HG03565 (cell line): Measurements from ENCODE around the gene PER1.

ENCODE experiments used
- ATAC-seq: cut with Tn5 transposase; IDR thresholded peaks from one replicate; pipeline ENCODE4 v1.9.1; 2021; ENCODE audit warnings: mild to moderate bottlenecking, moderate library complexity; ENCODE audit not compliant: unreplicated experiment

PER1 gene

DNA sequence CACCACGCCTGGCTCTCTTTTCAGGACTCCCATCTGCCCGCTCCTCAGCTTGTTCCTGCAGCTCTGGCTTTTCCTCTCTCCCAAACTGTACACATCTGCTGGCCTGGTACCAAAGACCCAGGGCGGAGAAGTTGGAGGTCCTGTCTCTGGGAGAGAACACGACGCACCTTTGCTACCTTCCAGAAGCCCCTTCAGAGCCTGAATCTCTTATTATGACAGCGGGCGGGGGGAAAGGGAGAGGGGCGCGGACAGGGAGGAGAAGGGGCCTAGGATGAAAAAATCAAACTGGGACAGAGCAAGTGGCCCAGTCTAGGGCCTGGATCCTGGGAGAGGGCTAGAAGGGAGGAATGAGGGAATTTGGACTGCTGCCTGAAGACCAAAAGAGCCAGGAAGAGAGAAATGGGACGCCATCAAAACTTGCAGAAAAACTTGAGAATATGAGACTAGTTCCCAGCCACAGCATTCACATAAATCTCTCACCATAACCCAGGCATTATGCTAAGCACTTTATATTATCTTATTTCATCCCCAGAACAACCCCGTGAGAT is 2.5 kb upstream of the PER1 start:
- no peak for ATAC-seq

DNA sequence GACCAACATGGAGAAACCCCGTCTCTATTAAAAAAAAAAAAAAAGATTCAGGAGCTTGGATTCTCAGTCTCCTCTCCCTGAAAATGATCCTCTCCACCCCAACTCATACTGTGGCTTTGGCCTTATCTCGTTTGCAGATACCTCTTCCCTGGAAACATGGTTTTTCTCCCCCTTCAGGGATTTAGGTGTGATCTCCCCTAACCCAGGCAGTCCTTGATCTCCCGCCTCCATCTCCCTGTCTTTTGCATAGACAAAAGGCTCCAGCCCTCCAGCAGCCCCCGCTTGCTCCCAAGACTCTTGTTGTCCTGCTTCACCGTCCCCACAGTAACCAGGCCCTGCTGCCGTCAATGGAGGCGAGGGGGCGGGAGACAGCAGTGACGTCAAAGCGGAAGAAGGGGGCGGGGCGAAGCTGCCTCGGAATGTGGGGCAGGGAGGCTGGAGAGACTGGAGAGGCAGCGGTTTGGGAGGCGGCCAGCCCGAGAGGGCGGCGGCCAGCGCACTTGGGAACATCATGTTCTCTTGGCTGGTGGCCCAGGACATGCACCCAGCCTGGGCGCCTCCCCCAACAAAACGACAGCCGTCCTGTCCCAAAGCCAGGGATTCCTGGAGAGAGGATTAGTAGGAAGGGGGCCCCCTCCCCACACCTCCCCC is 1.9 kb upstream of the PER1 start:
- ATAC-seq, result no peak

DNA sequence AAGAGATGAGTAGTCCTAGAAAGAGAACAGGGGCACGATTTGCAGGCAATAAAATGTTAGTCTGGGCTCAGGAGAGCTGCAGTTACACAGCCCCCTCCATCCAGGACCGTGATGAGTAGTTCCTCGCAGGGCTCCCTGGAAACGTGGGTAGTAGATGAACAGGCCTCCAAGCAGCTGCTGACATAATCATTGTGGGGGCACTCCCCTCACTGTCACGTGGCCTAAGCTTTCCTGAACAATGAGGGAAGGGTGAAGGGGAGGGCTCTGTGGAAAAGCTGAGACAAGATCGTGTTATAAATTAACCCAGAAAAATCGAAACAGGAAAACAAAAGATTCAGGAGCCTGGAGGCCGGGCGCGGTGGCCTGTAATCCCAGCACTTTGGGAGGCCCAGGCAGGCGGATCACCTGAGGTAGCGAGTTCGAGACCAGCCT is 1.3 kb upstream of the PER1 start:
- ATAC-seq, result no peak

DNA sequence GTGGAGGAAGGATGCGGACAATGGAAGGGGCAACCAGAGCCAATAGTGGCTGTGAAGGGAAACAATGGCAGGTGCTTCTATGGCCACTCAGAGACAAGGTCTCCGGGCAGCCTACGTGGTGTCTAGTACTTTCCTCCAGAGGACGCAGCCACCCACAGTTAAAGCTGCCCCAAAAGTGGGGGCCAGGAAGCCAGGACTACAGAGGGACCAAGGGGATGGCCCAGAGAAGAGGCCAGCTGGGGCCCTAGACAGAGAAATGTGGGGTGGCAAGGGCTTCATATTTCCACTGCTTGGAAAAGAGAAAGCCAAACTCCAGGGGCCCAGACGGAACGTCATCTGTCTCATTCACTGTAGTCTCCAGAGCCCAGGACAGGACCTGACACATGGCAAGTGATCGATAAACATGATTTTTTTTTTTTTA is 837 bp upstream of the PER1 start:
- no peak for ATAC-seq

DNA sequence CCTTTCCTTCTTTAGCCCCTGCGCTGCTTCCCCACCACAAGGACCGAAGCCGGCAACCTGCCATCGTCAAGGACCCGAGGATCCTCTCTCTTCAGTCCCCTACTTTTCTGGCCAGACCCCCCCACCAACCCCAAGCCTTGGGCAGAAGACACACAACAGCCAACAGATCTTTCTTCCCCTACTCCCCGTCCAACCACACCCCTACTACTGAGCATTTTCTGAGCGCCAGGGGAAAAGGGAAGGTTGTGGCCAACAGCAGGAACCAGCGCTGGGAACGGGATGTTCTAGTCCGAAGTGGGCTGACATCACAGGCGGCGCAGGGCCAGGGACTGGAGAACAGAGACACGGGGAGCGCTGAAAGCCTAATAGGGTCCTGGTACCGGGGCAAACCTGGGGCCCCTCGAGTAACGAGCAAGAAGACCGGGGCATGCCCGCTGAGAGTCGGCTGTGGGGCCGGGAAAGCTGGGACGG is 528 bp downstream of the PER1 start:
- ATAC-seq, result no peak

DNA sequence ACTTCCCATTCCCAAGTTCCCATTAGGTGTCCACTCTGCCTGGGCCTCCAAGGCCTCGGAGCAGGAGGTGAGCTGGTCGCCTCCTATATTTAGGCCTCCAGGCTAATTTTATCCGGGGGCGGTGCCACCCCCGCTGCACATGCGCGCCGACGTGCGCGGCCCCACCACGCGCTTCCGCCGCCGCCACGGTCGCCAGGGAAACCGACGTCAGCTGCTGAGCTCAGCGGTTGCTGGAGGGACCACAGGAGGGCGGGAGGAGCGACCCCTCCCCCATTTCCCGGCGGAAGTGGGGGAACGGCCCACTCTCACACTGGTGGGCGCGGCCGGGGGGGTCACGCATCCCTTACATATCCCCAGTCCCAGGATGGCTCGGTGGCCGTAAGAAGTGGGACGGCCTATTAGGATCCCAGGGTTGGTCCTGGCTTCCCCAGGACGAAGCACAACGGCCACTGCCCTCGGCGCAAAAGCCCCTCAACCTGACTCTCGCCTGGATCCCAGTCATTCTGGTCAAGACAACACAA is 1.0 kb downstream of the PER1 start:
- peak; percentile 30 for ATAC-seq

DNA sequence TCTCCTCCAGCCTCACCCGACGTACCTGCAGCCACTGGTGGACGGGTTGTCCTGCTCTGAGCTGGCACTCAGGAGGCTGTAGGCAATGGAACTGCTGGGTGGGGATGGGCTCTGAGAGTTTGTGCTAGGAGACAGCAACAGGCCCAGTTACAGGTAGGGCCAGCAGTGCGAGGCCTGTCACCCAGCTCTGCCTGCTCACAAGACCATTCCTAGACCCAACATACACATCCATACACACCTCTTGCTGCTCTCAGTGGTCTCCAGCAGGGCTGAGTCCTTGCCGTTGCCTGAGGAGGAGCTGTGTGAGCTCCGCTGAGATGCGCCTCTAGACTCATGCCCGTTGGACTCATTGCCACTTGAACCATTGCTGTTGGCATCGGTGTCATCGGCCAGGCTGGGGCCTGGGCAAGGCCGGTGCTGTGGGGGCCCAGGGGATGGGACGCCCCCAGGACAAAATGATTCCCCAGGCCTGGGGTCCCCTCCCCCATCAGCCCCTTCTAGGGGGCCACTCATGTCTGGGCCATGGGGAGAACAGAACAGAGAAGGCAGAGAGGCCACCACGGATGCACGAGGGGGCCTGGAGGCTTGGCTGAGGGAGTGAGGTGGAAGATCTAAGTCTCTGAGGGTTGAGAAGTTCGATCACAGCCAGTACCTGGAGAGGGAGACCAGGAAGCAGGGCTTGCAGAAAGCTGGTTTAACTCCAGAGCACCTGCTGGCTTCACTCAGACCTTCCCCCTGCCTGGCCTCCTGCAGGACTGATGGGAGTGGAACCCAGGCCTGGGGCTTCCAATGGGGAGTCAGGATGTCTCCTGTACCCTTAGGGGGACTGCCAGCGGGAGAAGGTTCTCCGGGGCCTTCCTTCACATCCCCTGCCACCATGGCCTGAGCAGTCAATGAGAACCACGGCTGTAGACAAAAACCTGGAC is 1.7 kb downstream of the PER1 start:
- ATAC-seq, result no peak

DNA sequence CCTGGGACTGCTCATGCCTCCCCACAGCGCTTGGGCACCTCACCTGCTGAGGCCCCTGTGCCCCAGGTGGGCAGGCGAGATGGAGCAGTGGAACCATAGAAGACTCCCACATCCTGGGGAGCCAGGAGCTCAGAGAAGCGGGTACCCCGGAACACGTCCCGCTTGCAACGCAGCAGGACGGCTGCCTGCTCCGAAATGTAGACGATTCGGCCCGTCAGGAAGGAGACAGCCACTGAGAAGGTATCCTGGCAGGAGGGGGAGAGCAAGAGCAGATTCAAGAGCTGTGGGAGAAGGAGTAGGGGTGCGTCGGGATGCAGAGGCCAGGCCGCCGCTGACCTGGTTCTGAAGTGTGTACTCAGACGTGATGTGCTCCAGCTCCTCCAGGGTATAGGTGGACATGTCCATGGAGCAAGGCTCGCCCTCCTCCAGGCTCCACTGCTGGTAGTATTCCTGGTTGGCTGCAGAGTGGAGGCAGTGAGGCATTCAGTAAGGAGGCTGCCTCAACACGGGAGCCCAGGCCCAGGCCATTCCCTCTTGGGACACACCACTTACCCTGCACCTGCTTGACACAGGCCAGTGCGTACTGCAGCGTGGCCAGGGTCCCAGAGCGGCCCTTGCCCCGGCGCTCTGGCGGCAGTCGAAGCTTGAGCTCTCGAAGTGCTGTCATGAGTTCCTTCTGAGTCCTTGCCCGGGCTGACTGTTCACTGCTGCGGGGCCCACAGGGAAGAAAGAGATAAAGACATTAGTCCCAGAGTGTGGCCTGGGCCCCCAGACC is 2.6 kb downstream of the PER1 start:
- ATAC-seq, result no peak

DNA sequence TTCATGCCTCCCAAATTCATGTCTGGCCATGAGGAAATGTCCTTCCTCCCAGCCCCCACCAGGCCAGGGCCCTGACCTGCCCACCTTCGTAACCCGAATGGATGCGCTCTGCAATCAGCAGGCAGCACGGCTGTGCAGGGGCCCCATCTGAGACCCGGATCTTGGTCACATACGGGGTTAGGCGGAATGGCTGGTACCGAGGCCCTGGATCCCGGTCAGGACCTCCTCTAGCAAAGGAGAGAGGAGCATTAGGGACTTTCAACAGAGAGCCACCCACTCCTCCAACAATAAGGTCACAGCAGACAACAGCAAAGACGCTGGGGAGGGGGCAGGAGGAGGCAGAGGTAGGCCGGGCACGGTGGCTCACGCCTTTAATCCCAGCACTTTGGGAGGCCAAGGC is 3.6 kb downstream of the PER1 start:
- ATAC-seq, result no peak

DNA sequence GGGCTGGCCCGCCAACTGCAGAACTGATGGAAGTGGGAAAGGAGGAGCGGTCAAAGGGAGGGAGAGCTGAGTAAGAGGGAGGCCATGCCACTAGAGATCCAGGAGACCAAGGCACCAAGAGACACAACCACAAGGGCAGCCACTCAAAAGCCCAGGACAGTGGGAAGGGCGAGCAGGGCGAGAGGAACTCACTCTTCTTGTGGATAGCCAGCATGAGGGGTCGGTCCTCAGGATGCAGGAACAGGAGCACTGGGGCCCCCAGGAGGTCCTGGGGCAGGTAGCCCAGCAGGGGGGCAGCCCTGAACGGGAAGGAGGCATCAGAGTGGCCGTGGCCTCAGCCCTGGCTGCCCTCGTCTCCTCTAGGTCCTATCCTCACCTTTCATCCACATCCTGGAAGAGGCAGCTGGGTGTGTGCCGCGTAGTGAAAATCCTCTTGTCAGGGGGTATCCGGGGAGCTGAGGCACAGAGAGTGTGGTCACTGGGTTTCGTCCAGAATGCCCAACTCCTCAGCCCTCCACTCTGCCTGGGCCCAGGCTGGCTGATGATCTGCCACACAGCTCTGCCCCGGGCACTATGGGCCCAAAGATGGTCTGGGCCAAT is 4.3 kb downstream of the PER1 start:
- ATAC-seq, result no peak

DNA sequence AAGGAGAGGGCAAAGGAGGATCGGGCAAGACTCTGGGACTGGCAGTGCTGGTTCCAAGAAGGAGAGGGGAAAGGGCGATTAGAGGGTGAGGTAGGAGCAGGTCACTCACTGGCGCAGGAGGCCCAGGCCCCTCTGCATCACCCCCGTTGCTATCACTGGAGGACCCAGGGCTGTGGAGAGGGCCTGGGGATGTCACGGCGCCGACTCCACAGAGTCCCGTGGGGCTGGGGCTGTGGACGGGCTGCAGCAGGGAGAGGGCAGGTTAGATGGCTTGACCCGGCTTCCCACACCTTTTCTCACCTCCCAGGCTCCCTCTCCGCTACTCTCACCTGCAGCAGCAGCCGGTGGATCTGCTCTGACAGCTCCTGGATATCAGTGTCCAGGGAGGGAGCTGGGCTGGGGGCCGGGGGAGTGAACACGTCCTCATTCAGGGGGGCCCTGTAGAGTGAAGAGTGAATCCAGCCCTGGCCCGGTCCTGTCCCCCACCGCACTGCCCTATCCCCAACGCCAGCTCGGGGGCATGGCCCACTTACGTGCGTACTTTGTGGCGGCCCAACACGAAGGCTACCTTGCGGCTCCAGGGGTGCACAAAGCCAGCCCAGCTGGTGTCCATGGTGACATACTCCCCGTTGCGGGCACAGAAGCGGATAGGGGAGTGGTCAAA is 4.9 kb downstream of the PER1 start:
- ATAC-seq, result no peak

DNA sequence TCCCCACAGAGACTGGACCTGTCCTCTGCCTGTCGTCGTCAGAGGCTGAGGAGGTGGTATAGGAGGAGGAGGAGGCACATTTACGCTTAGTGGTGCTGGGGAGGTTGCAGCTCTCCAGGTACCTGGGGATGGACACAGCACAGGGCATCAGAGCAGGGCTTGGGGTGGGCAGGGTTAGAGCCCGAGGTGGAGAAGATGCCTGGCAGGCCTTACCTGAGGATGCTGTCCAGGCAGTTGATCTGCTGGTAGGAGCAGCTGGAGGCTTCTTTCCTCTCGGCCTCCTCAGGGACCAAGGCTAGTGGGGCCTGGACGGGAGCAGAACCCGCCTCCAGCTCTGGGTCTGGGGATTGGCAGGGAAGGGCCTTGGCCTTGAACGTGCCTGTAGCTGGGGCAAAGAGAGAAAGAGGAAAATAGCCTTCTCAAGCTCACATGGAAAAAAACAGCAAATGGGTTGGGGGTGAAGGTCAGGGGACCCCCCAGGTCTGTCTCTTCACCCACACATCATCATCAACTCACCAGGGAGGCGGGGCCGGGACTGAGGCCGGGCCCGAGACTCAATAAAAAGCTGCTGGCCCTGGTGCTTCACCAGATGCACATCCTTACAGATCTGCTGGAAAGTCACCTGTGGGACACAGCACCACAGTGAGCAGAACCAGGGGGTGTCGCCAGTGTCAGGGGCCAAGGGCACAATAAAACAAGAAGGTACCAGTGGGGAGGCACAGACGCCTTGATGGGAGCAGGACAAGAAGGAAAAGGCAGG is 5.6 kb downstream of the PER1 start:
- ATAC-seq, result no peak

DNA sequence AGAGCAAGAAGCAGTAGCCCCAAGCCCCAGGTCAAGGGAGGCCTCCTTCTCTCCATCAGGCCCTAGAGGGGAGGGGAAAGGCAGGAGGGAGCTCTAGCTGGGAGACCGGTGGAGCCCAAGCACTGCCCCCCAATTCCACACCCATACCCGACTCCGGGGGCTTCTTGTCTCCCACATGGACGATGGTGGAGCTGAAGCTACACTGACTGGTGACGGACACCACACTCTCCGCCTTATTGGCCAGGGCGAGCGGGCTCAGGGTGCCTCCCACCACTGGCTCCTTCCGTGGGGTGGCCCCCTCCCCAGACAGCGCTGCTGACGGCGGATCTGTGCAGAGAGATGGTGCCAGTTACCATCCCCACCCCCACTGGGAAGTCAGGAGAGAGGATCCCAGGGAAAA is 6.4 kb downstream of the PER1 start:
- ATAC-seq, result no peak

DNA sequence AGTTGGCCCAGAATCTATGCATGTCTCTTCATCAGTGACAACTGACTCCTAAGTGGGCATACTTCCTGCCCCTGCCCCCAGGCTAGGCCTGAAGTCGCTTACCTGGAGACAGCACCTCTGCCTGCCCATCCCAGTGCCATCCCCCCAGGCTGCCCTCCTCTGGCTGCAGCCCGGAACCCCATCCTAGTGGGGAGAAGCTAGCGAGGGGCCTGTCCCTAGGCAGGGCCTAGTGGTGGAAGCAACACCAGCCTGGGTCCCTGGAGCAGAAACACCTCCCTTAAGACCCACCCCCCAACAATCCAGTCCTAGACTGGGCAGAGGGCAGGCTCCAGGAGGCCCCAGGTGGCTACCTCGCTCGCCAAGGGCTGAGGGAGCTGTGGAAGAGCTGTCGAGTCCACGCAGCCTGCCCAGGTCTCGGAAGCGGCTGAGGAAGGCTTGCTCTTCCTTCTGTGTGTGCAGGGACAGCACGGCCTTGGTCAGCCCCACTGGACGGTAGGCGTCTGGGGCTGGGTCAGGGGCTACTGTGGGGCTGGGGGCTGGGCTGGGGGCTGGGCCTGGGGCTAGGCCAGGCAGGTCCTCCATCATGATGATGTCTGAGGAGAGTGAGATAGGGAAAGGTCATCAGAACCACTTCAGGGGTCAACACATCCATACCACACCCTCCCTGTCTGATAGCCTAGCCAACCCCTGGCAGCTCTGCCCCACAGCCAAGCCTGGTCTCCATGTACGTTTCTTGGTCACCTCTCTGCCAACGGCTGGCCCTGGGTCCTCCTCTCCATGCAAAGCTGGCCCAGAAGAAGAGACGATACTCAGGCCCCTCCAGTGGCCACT is 7.6 kb downstream of the PER1 start:
- no peak for ATAC-seq

DNA sequence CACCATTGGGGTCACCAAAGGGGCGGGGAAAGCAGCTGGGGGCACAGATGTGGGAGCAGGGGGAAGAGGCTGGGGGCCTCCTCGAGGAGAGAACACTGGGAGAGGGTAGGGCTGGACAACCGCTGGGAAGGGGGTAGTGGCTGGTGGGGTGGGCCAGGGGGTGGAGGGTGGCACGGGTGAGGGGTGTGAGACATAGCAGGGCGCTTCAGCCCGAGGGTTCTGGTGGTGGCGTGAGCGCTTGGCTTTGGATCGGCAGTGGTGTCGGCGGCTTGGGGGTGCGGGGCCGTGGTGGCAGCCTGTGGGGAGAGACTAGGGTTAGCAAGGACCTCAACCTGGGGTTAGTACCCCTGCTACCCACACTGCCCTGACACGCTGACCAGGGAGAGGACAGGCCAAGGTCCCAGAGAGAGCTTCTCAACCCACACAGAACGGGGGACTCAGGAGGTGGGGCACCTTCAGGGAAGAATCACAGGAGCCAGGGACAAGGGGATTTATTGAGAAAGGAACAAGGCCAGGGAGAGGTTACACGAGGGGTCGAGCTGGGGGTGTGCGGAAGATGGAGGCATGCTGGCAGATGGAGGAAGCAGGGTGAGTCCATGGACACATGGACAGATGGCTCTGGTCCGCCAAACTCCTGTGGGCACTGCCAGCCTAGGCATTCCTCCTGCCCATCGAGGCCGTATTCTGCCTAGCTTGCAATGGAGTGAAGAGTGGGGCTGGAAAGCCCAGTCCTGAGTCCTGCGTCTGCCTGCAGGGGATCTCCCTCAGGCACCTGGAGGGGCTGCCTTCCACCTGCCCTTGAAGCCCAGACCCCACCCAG is 8.4 kb downstream of the PER1 start:
- ATAC-seq, result no peak

DNA sequence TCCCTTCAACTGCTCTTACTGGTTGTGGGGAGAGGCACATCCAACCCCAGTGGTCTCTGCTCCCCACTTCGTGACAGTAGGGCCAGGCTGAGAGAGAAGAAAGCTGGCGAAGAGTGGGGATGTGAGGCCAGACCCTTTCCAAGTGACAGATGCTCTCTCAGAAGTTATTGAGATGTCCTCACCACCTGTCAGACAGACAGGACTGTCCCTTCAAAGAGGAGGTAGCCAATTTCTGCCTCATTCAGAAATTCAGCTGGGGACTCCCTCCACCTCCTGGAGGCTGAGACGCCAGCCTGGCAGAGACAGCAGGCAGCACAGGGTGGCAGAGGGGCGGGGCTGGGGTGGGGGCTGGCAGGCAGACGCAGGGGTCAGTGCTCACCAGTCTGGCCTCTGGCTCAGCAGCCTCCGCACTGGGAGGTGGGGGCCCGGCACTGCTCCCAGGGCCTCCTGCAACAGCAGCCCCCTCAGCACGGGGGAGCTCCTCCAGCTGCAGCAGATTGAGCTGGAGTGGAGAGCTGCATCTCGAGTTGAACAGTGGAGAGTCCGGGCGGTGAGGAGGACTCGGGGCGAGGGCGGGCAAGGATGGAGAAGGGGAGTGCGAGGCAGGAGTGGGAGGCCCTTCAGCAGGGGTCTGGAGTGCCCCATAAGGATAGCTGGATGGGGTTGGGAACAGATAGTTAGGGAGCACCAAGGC is 9.2 kb downstream of the PER1 start:
- ATAC-seq, result no peak
